A673 (cell line): ENCODE data around the gene NEMF. TPM values are rescaled to one million over a fixed set of nuclear protein-coding genes. Genes with fewer than 3 reads are reported as not detected.

ENCODE experiments used
- BruUV-seq: library from RNA; stranded (reverse); fragments of 400-500 nt; replicated peaks from 2 replicates; lab custom pipeline; 2021; lab: Mats Ljungman, UMichigan
- CTCF ChIA-PET: fragments of 300-600 bp; sonication (Branson Sonifier 250); formaldehyde crosslinking; loops from one replicate; lab custom pipeline; 2022; ENCODE audit warnings: antibody characterized with exemption; lab: Charles Lee
- POLR2A ChIA-PET: fragments of 300-600 bp; sonication (Branson Sonifier 250); formaldehyde crosslinking; loops from one replicate; lab custom pipeline; 2022; ENCODE audit warnings: antibody characterized with exemption; ENCODE audit not compliant: low non-redundant PET; lab: Charles Lee
- DNase-seq: peaks from one replicate; pipeline ENCODE4 v3.0.0-alpha.2; 2015; ENCODE audit warnings: low spot score
- H3K27ac ChIP-seq: fragments of 200-600 bp; sonication (generic); 2 replicates; pipeline ENCODE4 v1.5.1; 2016; ENCODE audit warnings: mixed run types, low read depth, mild to moderate bottlenecking, mixed read lengths, antibody characterized with exemption, low read length; ENCODE audit not compliant: poor library complexity, severe bottlenecking
- H3K27me3 ChIP-seq: fragments of 200-600 bp; sonication (generic); replicated peaks from 2 replicates; pipeline ENCODE4 v1.6.1; 2017; ENCODE audit warnings: mixed run types, low read depth, mild to moderate bottlenecking, mixed read lengths, antibody characterized with exemption, low read length; ENCODE audit not compliant: insufficient read depth, poor library complexity
- H3K36me3 ChIP-seq: fragments of 200-600 bp; sonication (generic); 2 replicates; pipeline ENCODE4 v1.6.1; 2016; ENCODE audit warnings: mixed run types, mild to moderate bottlenecking, mixed read lengths, antibody characterized with exemption, low read length; ENCODE audit not compliant: insufficient read depth, poor library complexity, severe bottlenecking
- H3K4me1 ChIP-seq: fragments of 200-600 bp; sonication (generic); 2 replicates; pipeline ENCODE4 v1.6.1; 2017; ENCODE audit warnings: mixed run types, mild to moderate bottlenecking, mixed read lengths, antibody characterized with exemption, low read length; ENCODE audit not compliant: insufficient read depth, poor library complexity, severe bottlenecking
- H3K4me3 ChIP-seq: fragments of 200-600 bp; sonication (generic); 2 replicates; pipeline ENCODE4 v1.5.1; 2016; ENCODE audit warnings: low read depth, mixed run types, mild to moderate bottlenecking, mixed read lengths, low read length; ENCODE audit not compliant: poor library complexity, severe bottlenecking
- H3K9me3 ChIP-seq: fragments of 200-600 bp; sonication (generic); 2 replicates; pipeline ENCODE4 v1.6.1; 2016; ENCODE audit warnings: mixed run types, low read depth, mild to moderate bottlenecking, mixed read lengths, antibody characterized with exemption, low read length; ENCODE audit not compliant: poor library complexity, severe bottlenecking
- EZH2 ChIP-seq: fragments of 200-600 bp; sonication (generic); IDR thresholded peaks from 2 replicates; pipeline ENCODE4 v1.6.1; 2017; ENCODE audit warnings: borderline replicate concordance, low read depth, mild to moderate bottlenecking, mixed read lengths, antibody characterized with exemption, low read length; ENCODE audit not compliant: poor library complexity, severe bottlenecking
- intact Hi-C: fragments of 100-400 bp; cut with micrococcal nuclease; formaldehyde crosslinking; loops from one replicate; pipeline ENCODE4 v1.10.0; 2022; ENCODE audit not compliant: unreplicated experiment
- total RNA-seq: library from RNA; stranded (reverse); gene quantifications from 2 replicates; pipeline ENCODE4 v1.2.3, GENCODE V29; 2021
- TF ChIP-seq, protein P1 (sequence below): fragments of 300-800, 200-600 bp; sonication (generic); conservative IDR thresholded peaks from 2 replicates; pipeline ENCODE4 v1.5.1; 2017; ENCODE audit warnings: low read depth, mild to moderate bottlenecking, antibody characterized with exemption, low read length, moderate library complexity, mixed read lengths

NEMF gene
- total RNA-seq, 1 experiment from 2014 or later = 77.5 TPM

DNA sequence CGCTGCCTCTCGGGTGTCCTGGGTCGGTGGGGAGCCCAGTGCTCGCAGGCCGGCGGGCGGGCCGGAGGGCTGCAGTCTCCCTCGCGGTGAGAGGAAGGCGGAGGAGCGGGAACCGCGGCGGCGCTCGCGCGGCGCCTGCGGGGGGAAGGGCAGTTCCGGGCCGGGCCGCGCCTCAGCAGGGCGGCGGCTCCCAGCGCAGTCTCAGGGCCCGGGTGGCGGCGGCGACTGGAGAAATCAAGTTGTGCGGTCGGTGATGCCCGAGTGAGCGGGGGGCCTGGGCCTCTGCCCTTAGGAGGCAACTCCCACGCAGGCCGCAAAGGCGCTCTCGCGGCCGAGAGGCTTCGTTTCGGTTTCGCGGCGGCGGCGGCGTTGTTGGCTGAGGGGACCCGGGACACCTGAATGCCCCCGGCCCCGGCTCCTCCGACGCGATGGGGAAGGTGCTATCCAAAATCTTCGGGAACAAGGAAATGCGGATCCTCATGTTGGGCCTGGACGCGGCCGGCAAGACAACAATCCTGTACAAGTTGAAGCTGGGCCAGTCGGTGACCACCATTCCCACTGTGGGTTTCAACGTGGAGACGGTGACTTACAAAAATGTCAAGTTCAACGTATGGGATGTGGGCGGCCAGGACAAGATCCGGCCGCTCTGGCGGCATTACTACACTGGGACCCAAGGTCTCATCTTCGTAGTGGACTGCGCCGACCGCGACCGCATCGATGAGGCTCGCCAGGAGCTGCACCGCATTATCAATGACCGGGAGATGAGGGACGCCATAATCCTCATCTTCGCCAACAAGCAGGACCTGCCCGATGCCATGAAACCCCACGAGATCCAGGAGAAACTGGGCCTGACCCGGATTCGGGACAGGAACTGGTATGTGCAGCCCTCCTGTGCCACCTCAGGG lies 41.0 kb upstream of the NEMF start:
- H3K27me3 ChIP-seq = no peaks in the 10 kb centered on the region
- TF ChIP-seq, protein P1, sequence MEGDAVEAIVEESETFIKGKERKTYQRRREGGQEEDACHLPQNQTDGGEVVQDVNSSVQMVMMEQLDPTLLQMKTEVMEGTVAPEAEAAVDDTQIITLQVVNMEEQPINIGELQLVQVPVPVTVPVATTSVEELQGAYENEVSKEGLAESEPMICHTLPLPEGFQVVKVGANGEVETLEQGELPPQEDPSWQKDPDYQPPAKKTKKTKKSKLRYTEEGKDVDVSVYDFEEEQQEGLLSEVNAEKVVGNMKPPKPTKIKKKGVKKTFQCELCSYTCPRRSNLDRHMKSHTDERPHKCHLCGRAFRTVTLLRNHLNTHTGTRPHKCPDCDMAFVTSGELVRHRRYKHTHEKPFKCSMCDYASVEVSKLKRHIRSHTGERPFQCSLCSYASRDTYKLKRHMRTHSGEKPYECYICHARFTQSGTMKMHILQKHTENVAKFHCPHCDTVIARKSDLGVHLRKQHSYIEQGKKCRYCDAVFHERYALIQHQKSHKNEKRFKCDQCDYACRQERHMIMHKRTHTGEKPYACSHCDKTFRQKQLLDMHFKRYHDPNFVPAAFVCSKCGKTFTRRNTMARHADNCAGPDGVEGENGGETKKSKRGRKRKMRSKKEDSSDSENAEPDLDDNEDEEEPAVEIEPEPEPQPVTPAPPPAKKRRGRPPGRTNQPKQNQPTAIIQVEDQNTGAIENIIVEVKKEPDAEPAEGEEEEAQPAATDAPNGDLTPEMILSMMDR = no peak
- no peak for TF ChIP-seq EZH2
- intact Hi-C loops = loop anchor here (2.0 kb wide), 3 partner anchors 31 to 167 kb away; no protein-coding TSS in a partner anchor
- DNase-seq = no peak
- H3K4me1 ChIP-seq = peaks cover 23% of the 10 kb centered on the region
- H3K9me3 ChIP-seq = no peaks in the 10 kb centered on the region
- CTCF ChIA-PET = interaction anchor here (0.6 kb wide), 1 partner anchor 12 kb away, joined by 3 read pairs; no protein-coding TSS in a partner anchor
- TSS peak; percentile 44 for BruUV-seq
- H3K4me3 ChIP-seq = peak overlapping the region; percentile 84
- POLR2A ChIA-PET = no interaction called here
- H3K36me3 ChIP-seq = peaks cover 29% of the 10 kb centered on the region
- peak overlapping the region; percentile 99 for H3K27ac ChIP-seq

DNA sequence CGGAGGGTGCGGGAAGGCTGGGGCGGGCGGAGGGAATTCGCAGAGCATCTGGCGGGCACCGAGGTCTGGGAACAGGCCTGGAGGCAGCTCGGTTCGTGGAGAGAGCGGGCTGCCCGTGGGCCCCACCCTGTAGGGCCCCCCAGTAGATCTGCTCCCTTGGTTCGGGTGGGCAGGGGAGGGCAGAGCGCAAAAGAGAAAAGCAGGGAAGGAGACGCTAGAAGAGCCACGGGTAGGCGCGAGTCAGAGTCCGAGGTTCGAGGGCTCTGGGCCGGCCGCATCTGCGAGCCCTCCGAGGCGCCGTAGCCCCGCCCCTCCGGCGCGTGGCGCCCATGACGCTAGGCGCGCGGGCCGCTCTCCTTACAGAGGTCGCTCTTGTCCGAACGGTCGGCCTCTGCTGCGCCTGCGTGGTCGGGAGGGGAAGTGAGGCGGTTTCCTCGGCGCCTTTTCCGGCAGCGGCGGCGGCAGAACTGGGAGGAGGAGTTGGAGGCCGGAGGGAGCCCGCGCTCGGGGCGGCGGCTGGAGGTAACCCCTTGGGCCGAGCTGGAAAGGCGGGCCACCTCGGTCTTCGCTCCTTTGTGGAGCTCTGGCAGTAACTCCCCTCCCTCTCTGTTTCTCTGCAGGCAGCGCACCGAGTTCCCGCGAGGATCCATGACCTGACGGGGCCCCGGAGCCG lies 40.2 kb upstream of the NEMF start, which contains the start of gene ARF6:
Gene ARF6 (plus strand): TSS at position 447 of the 673 bp plus-strand sequence. CDS start 655 bp downstream, outside the sequence.
- H3K4me1 ChIP-seq = peaks cover 15% of the 10 kb centered on the region
- DNase-seq = peak; percentile 98
- H3K27ac ChIP-seq = peak within 1 kb of the TSS; percentile 99
- ChIA-PET POLR2A (no interaction called here), CTCF (interaction anchor here (0.5 to 0.6 kb wide), 5 partner anchors 13 to 108 kb away, joined by 3 to 12 read pairs (median 3); no protein-coding TSS in a partner anchor)
- TF ChIP-seq, protein P1 = no peak; the same call in 1 of the 2 replicates
- TF ChIP-seq EZH2 = no peak
- no peaks in the 10 kb centered on the region for H3K9me3 ChIP-seq
- peak within 1 kb of the TSS; percentile 84 for H3K4me3 ChIP-seq
- peaks cover 29% of the 10 kb centered on the region for H3K36me3 ChIP-seq
- H3K27me3 ChIP-seq = no peaks in the 10 kb centered on the region
- BruUV-seq = no TSS peak
- intact Hi-C loops = loop anchor here (2.0 kb wide), 2 partner anchors 30 to 54 kb away; no protein-coding TSS in a partner anchor

DNA sequence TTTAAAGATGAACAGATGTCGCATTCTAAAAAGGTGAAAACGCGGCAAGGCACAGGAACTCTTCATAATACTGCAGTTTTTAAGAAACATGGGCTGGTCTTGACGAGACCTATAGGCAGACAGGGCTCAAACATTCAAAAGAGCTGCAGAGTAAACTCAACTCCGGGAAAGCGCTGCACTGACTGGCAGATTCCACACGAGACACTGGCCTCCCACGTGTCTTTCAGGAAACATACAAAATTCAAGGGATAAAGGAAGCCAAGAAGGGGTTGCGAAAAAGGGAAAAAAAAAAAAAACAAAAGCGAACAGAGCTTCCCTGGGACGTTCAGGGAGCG lies 39.7 kb upstream of the NEMF start:
- CTCF ChIA-PET = interaction anchor here (0.5 to 0.8 kb wide), 5 partner anchors 13 to 108 kb away, joined by 3 to 12 read pairs (median 3); no protein-coding TSS in a partner anchor
- DNase-seq = peak; percentile 85
- peaks cover 10% of the 10 kb centered on the region for H3K4me1 ChIP-seq
- H3K27ac ChIP-seq = peak overlapping the region; percentile 99
- H3K9me3 ChIP-seq = no peaks in the 10 kb centered on the region
- BruUV-seq = TSS peak; percentile 88
- TF ChIP-seq EZH2 = no peak
- TF ChIP-seq, protein P1 = no peak
- POLR2A ChIA-PET = interaction anchor here (0.6 kb wide), 1 partner anchor 158 kb away, joined by 3 read pairs; no protein-coding TSS in a partner anchor
- peak overlapping the region; percentile 84 for H3K4me3 ChIP-seq
- intact Hi-C loops = loop anchor here (2.0 kb wide), 2 partner anchors 29 to 55 kb away; no protein-coding TSS in a partner anchor
- peaks cover 29% of the 10 kb centered on the region for H3K36me3 ChIP-seq
- H3K27me3 ChIP-seq = no peaks in the 10 kb centered on the region
